Thyroid gland (tissue), 4 donors: ENCODE measurements around the gene EVI5L.

Source experiments
- POLR2A ChIP-seq, 2 donors: fragments of 450-650 bp; IDR thresholded peaks; one replicate each; pipeline ENCODE4 v1.6.1; 2017; ENCODE audit warnings: antibody characterized with exemption in 2 of 2, mild to moderate bottlenecking in 2 of 2, moderate library complexity in 1 of 2
- TF ChIP-seq, protein P1 (sequence below), 6 experiments: fragments of 200-600 bp in 3 of 6; fragments of 450-650 bp in 3 of 6; sonication (generic) in 3 of 6; IDR thresholded peaks; one replicate each; pipeline ENCODE4 v1.5.1; 2016 to 2019; ENCODE audit warnings: antibody characterized with exemption in 6 of 6, mild to moderate bottlenecking in 2 of 6, inconsistent platforms in 1 of 6, moderate library complexity in 1 of 6

DNA sequence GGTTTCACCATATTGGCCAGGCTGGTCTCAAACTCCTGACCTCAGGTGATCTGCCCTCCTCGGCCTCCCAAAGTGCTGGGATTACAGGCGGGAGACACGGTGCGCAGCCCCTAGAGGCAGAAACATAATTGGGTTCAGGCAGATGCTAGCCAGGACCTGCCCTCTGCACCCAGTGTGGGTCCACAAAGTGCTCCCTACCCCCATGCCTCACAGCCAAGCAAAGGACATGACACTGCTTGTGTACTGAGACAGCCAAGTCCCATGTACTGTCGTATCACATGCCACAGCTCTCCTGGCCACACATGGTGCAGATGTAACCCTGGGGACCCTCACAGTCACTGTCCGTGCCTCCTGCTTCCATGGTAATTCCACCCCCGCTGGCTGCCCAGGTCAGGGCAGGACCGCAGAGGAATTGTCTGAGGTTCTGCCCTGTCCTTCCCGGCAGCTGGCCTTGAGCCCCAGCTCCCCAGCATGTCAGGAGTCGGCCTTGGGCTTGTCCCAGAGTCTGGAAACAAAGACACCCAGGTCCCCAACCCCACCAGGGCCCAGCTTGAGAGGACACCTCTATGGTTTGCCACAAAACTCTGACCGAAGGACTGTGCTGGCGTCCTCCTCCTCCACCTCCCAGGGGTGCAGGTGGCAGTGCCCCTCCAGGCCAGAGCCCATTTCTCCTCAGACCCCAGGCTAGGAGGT is 36.5 kb downstream of the EVI5L start:
- TF ChIP-seq POLR2A (IDR thresholded peaks at IDR 0.05) = no peak
- TF ChIP-seq, protein P1, sequence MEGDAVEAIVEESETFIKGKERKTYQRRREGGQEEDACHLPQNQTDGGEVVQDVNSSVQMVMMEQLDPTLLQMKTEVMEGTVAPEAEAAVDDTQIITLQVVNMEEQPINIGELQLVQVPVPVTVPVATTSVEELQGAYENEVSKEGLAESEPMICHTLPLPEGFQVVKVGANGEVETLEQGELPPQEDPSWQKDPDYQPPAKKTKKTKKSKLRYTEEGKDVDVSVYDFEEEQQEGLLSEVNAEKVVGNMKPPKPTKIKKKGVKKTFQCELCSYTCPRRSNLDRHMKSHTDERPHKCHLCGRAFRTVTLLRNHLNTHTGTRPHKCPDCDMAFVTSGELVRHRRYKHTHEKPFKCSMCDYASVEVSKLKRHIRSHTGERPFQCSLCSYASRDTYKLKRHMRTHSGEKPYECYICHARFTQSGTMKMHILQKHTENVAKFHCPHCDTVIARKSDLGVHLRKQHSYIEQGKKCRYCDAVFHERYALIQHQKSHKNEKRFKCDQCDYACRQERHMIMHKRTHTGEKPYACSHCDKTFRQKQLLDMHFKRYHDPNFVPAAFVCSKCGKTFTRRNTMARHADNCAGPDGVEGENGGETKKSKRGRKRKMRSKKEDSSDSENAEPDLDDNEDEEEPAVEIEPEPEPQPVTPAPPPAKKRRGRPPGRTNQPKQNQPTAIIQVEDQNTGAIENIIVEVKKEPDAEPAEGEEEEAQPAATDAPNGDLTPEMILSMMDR (IDR thresholded peaks at IDR 0.05) = no peak
